GM12891 (cell line): ENCODE results near the gene RNF222.

ENCODE experiments used
- POLR2A ChIP-seq: IDR thresholded peaks from 2 replicates; pipeline ENCODE4 v1.6.1; 2011; ENCODE audit warnings: low read depth, low read length, control low read depth
- POLR2AphosphoS5 ChIP-seq: IDR thresholded peaks from 2 replicates; pipeline ENCODE4 v1.6.1; 2011; ENCODE audit warnings: low read depth, low read length, control low read depth
- TAF1 ChIP-seq: IDR thresholded peaks from 2 replicates; pipeline ENCODE4 v1.6.1; 2011; ENCODE audit warnings: low read depth, low read length, control low read depth

- TF ChIP-seq POLR2A (no peak), POLR2AphosphoS5 (no peak), TAF1 (no peak)
Observed at GRCh38 chr17:8442310-8442709, 44.7 kb upstream of the RNF222 start.
